ENCODE measurements around the gene ATP6V0C.
"Not testable (repeated sequence)": the region's sequence is repeated elsewhere in the genome, so short reads cannot be mapped to it uniquely, and the experiment has no call there.

DNA sequence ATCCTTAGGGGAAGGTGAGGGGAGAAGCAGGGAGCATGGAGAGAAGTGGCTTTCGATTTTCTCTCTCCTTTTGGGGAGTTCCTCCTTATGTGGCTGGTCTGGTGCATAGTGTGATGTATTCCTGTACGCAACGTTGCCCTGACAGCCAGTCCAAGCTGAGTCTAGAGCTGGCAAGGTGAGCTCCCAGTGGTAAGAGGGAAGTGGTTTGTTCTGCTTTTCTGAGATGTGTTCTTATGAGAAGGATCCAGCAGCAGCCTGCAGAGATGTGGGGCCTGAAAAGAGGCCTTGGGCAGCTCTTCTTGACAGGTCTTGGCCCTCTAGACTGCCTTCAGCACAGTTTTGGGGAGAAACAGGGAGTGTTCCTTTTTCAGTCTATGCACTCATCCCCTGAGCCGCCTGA lies 27.2 kb downstream of the ATP6V0C start:
- not testable (repeated sequence) for TF ChIP-seq CTCF, POLR2A (IDR thresholded peaks at IDR 0.05)
